ENCODE measurements around the gene AGBL3.

DNA sequence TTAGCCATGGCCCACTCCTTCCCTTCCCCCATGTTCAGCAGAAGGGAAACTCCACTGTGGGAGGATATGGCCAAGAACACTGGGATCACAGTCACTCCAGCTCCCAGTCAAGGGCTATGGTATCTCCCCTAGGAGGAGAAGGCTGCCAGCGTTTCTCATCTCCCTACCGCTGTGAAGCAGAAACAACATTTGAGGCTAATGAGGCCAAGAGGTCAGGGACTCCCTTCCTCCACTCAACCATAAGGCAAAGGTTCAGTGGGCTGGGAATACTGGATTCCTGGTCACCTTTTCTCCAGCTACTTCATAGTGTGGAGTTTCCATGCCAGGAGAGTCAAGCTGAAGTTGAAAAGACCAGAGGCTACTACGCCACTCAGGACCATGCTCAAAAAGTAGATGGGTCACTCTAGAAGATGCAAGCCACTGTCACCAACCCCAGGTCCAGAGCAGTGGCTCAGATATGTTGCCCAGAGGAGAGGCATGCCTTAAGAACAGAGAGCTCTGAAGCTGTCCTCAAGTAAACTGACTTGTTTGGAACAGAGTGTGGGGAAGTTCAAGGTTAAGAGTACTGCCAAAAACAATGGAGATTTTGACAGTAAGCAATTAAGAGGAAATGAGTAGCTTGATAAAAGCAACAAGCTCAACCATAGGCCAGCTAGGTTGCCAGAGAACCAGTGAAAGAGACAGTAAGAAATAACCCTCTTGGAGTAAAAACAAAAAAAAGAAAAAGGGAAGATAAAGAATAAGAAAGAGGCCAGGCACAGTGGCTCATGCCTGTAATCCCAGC, 157.8 kb downstream of the AGBL3 start:
- no peak for TF ChIP-seq ZNF274 (IDR thresholded peaks at IDR 0.05; ENCODE audit: low read depth, low read length)
- TF ChIP-seq YY1 (IDR thresholded peaks at IDR 0.05; ENCODE audit: insufficient read depth, insufficient read length): no peak
